ENCODE results near the gene LDLRAD1.

GRCh38 chr1:54052431-54052933 lies 34.5 kb upstream of the LDLRAD1 start:
- no peak for TF ChIP-seq CTCF (conservative IDR thresholded peaks at IDR 0.05; ENCODE audit: low read length)
- TF ChIP-seq EZH2phosphoT487 (IDR thresholded peaks at IDR 0.05; ENCODE audit: borderline replicate concordance) = no peak
